Measurements from ENCODE around the gene ZNF319.

The ZNF319 gene

DNA sequence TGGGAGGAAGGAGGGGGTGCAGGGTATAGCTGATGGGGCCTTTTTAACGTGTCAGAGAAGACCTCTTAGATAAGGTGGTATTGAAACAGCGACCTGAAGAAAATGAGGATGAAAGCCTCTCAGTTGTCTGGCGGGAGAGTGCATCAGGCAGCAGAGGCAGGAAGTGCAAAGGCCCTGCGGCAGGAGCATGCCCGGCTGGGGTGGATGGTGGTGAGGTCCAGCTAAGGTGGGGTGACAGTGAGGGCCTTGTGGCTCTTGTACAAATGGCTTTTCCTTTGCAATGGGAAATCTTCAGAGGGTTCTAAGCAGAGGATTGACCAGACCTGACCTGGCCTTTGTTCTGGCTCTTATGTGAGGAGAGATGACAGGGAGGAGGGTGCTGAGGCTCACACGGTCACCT lies 36.5 kb upstream of the ZNF319 start:
- DNase-seq: no peak

- no peak for DNase-seq
These were observed 35.1 kb upstream of the ZNF319 start for GRCh38 chr16:58035356-58036170.

DNA sequence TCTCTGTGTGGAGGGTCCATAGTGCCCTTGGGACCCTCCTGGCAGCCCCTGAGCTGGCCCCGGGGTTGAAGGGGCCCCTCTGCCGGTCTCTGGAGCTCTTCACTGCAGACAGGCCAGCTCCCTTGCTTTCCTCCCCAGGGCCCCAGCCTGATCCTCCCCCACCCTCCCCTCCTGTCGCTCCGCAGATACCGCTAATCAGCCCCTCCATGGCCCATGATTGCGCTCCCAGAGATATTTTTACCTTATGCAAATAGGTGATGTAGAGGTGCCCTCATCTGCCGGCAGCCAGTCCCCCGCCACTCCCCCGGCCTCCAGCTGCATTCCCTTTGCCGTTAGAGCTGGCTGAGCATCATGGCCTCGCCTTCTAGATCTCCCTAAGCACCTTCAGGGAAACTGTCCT lies 34.3 kb upstream of the ZNF319 start:
- DNase-seq: no peak

DNA sequence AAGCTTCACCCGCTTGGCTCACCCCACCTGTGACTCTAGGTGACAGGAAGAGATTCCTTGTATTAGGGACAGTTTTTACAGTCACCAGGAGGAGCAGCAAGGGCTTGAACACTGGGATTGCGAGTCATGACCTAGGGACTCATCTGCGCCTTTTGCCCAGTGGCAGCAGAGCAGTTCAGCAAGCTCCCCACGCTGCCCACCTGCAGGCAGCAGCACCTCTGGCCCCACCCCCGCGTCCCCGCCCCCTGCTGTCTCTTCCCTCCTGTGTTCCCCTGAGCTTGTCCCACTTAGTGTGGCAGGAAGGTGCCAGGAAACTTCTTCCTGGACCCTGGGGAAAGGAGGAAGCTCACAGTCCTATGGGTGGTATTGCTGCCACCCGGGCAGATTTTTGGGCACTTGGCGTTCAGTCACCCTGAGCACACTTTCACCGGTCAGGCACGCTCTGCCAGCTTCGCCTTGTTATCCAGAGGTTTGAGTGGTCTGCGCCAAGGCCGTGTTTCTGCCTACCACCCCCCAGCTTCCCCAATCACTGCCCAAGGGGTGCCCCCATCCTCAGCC lies 33.7 kb upstream of the ZNF319 start:
- no peak for DNase-seq

DNA sequence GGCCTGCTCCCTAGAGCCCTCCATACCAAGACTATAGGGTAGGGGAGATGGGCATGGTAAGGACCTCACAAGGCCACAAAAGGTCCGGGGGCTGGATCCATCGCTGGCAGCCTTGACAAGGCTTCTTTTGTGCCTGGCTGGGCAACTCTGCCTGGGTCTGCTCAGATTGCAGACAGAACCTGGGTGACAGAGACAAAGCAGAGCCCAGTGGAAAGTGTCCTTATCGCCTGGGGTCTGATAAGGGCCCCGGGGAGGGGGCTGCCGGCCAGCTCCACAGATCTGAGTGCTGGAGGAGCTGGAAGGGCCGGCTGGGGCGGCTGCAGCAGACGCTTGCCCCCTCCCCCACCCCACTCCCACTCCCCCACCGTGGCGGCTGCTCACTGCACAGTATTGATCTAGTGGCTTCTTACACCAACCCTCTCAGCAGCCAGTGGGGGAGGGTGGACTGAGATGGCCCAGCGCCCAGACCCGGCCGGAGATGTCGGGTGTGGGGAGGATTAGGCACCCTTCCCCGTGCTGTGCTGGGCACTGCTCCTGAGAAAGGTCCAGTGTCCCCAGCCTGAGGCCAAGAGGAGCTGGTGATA lies 32.3 kb upstream of the ZNF319 start:
- DNase-seq: no peak

DNA sequence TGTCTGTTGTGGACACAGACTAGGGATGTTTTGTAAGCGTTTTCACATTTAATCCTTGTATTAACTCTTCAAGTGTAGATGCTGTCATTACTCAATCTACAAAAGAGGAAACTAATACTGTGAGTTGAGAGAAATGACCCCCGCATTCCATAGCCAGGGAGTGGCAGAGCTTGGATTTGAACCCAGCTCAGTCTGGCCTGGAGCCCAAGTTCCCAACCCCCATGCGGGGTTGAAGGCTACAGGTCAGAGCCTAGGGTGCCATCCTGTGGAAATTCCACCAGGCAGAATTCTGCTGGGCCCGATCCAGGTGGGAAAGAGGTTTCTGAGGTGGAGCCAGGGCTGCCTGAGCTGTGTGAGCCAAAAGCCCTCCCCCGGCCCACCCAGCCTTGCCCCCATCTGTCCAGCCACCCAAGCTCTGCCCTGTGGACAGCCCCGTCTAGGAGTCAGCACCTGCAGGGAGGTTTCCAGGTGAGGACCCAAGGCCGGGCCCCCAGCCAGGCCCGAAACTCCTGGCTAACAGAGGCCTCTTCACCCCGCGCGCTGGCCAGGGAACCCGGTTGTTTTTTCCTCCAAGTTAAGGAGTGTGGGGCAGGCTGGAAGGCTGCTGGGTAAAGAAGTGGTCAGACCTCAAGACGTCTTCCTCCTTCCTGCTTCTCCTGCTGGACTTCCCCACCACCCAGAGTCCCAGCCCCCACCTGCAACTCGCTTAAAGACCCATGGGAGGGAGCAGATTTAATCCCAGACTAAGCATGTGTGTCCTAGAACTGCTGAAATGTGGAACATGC lies 30.7 kb upstream of the ZNF319 start:
- no peak for DNase-seq

DNA sequence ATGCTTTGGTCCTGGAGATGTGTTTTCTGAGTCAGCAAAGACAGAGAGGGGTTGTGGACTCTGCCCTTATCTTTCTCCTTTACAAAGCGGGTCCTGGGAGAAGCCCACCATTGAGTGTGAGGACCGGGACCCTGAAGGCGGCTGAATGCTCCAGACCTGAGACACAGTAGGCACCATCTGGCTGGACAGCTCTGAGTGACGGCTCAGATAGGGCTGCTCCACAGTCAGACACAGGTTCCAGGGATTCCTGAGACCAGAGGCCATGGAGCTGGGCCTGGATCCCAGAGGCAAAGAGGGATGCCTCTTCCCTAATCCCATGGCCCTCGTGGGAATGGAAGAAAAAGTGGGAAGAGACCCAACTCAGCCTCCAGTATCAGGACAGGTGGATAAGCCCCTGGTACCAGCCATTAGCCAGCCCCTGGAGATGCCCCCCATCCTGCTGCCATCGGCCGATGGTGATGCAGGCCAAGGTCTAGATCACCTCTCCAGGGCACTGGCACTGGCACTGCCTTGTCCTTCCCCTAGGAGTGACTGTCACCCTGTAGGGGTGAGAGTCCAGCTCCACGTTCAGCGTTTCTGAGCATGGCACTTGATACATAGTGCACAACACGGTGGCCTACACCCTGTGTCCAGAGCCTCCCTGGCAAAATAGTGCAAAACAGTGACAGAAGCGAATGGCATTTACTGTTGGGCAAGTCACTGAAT lies 29.8 kb upstream of the ZNF319 start:
- no peak for DNase-seq

- no peak for DNase-seq
These were observed 28.9 kb upstream of the ZNF319 start for GRCh38 chr16:58029410-58029809.

DNA sequence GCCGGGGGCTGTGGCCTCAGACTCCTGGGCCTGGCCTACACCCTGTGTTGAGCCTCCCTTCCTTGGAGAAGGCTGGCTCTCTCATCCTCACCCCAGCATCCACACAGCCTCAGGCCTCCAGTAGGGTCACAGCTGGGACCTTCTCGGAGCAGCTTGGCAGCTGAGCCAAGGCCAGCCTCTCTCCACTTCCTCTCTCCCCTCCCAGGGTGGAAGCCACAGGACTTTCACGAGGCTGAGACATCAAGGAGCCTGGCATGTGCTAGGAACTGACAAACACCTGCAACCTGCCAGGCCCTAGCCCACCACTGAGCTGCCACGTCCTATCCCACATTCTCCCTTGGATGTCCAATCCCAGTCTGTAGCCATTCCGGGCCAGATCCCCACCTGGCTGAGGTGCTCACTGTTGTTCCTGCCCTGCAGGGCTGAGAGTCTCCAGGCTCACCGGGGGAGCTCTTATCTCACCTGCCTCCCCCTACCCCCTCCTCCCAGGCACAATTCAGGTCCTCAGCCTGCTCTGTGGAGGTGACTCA lies 28.1 kb upstream of the ZNF319 start:
- DNase-seq: no peak

DNA sequence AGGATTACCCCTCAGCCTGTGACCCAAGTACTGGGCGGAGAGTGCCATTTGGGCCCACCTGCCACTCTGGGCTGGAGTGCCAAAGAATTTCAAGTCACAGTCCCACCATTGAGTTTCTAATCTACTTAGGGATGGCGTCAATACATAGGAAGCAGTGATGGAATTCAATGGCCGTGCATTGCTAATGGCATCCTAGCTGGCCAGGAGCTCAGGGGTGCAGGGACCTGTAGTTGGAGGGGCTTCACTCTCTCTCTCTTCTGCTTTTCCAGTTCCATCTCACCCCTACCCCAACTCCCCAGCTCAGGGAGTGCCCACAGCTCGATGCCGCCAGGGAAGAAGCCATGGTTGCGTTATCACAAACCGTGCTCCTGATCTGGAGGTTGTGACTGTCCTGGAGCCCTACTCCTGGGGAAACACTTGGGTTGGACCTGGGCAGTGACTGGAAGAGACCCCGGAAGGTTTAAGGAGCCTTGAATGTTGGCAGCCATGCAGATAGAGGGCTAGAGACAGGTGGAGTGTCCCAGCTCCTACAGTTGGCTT lies 27.5 kb upstream of the ZNF319 start:
- no peak for DNase-seq

DNA sequence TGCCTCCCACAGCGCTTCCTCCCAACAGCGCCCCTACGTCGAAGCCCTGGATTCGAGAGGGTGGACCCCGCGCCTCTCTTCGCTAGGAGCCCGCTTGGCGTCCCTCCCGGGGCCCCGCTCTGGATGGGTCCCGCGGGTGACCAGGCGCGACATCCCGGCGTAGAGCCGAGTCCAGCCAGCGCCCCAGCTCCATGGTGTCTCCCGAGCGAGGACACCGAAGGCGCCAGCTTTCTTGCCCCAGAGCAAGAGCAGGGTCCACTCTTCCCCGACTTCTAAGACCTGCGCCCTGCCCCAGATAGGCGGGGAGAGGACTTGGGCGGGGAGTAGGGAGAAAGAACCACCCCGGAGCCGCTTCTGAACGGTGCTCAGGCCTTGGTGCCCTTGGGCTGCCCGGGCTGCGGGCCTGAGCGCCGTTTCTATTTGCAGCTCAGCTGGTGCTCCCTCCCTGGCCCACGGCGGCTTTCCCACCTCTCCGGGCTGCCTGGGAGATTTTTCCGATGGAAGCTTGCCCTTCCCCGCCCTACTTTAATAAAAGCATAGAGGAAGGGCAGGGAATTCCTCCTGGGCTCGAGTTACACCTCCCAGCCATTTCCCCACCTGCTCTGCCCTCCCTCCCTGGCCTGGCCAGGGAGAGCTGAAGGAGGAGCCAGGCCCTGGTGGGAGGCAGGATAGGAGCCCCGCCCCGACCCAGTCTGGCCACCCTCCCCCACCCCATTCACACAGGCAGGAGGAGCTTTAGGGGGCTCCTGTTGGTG lies 26.9 kb upstream of the ZNF319 start:
- no peak for DNase-seq

DNA sequence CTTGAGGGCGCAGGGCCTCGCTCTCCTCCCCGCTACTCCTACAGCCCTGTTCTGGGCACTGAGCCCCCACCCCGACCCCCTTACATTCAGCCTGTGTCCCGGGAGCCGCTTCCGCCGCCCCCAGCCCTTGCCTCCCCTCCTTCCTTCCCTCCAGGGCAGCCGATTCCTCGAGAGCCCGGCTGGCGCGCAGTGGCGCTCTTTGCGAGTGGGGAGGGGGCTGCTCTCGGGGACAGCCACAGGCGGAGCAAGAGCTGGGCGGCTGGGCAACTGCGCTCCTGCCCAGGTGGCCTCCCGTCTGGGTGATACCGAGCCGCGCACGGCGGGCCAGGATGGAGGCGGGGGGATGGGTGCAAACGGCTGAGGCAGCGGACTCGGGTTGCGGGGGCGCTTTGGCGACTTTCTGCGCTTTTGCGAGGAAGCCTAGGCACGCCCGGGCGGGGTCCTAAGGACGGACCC lies 26.3 kb upstream of the ZNF319 start:
- DNase-seq: no peak

- no peak for DNase-seq
These were observed 25.8 kb upstream of the ZNF319 start for GRCh38 chr16:58026139-58026704.

GRCh38 chr16:58025351-58026138 lies 25.1 kb upstream of the ZNF319 start, which contains the start of gene MMP15:
Gene MMP15, plus strand, starts transcription at chr16:58025754. Its CDS starts 597 bp downstream, at chr16:58026351.
- peak; percentile 26 for DNase-seq

- DNase-seq: no peak
These were observed 24.2 kb upstream of the ZNF319 start for GRCh38 chr16:58024486-58025350.

GRCh38 chr16:58022601-58023371 lies 22.3 kb upstream of the ZNF319 start:
- DNase-seq: peak; percentile 83

DNA sequence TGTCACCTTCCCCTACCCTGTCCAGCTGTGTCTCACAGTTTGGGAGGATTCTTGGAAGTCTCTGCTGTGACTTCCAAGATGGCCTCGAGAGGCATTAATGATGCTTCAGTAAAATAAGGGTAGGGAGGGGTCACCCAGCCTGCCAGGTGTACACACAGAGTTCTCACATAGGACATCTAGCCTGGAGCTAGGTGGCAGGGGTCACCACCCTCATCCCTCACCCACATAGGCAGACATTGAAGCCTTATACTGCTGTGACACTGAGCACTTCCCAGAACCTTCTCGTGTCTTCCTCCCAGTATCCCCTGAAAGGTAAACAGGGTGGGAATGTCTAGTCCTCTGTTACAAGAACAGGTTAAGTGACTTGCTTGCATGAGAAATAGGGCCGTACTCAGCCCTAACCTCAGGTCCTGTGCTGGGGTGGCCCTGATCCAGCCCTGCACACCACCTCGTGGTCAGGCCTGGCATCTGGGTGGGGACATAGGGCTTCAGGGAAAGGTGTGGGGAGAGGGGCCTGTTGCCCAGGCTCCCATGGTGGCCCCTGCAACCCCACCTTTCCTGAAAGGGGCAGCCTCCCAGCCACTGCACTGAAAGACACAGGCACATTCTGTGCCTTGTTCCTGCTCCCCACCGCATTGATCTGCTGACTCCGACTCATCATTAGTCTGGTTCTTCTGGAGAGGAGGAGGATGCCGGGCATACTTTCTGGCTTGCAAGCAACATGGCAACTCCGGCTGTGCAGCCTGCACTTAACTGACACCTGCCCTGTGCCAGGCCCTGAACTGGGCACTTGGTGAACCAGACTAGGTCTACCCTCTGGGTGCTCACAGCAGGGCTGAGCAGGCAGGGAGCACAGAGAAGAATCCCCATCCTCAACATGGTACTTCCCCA lies 21.4 kb upstream of the ZNF319 start:
- no peak for DNase-seq

Data from NCI-H1417 treated with DMSO at 0.1 percent for 48 hours (cell line).